Chondrocyte (in vitro differentiated cells): ENCODE results near the gene TEPSIN. TPM values are rescaled to one million over a fixed set of nuclear protein-coding genes. Genes with fewer than 3 reads are reported as not detected.

Source experiments
- DNase-seq: peaks from one replicate; pipeline ENCODE4 v3.0.0; 2021; ENCODE audit warnings: mixed read lengths, low spot score
- H3K27ac Mint-ChIP-seq: one replicate; pipeline ENCODE4 v1.8.0; 2021; ENCODE audit warnings: mild to moderate bottlenecking, moderate library complexity, mixed read lengths; ENCODE audit not compliant: unreplicated experiment
- H3K27me3 Mint-ChIP-seq: 2 replicates; pipeline ENCODE4 v1.8.0; 2021; ENCODE audit warnings: low read depth, mixed read lengths
- H3K36me3 Mint-ChIP-seq: 2 replicates; pipeline ENCODE4 v1.8.0; 2021; ENCODE audit warnings: low read depth, mixed read lengths
- H3K4me1 Mint-ChIP-seq: 2 replicates; pipeline ENCODE4 v1.8.0; 2021; ENCODE audit warnings: low read depth, mild to moderate bottlenecking, mixed read lengths
- H3K4me3 Mint-ChIP-seq: one replicate; pipeline ENCODE4 v1.8.0; 2021; ENCODE audit warnings: mild to moderate bottlenecking, moderate library complexity, mixed read lengths; ENCODE audit not compliant: unreplicated experiment
- H3K9me3 Mint-ChIP-seq: 2 replicates; pipeline ENCODE4 v1.8.0; 2021; ENCODE audit warnings: low read depth, mixed read lengths
- total RNA-seq: library from RNA; stranded (reverse); gene quantifications from 3 replicates; pipeline ENCODE4 v1.2.1, GENCODE V29; 2021
- TF ChIP-seq, protein P1 (sequence below): fragments of 200-600 bp; sonication (generic); IDR thresholded peaks from 2 replicates; pipeline ENCODE4 v1.5.0; 2021; ENCODE audit warnings: antibody characterized with exemption, mild to moderate bottlenecking, moderate library complexity

Gene TEPSIN
- total RNA-seq, 1 donor from 2014 or later, result 27.1 TPM

- no peak for DNase-seq
- H3K36me3 Mint-ChIP-seq, result peaks cover 23% of the 10 kb centered on the region
- H3K27ac Mint-ChIP-seq, result no peak overlapping the region
- no peak overlapping the region for H3K4me3 Mint-ChIP-seq
- H3K9me3 Mint-ChIP-seq, result no peaks in the 10 kb centered on the region
- H3K4me1 Mint-ChIP-seq, result peaks cover 4% of the 10 kb centered on the region
- TF ChIP-seq, protein P1, sequence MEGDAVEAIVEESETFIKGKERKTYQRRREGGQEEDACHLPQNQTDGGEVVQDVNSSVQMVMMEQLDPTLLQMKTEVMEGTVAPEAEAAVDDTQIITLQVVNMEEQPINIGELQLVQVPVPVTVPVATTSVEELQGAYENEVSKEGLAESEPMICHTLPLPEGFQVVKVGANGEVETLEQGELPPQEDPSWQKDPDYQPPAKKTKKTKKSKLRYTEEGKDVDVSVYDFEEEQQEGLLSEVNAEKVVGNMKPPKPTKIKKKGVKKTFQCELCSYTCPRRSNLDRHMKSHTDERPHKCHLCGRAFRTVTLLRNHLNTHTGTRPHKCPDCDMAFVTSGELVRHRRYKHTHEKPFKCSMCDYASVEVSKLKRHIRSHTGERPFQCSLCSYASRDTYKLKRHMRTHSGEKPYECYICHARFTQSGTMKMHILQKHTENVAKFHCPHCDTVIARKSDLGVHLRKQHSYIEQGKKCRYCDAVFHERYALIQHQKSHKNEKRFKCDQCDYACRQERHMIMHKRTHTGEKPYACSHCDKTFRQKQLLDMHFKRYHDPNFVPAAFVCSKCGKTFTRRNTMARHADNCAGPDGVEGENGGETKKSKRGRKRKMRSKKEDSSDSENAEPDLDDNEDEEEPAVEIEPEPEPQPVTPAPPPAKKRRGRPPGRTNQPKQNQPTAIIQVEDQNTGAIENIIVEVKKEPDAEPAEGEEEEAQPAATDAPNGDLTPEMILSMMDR, result no peak
- no peaks in the 10 kb centered on the region for H3K27me3 Mint-ChIP-seq
These were observed 26.7 kb upstream of the TEPSIN start for GRCh38 chr17:81265576-81265975.

DNA sequence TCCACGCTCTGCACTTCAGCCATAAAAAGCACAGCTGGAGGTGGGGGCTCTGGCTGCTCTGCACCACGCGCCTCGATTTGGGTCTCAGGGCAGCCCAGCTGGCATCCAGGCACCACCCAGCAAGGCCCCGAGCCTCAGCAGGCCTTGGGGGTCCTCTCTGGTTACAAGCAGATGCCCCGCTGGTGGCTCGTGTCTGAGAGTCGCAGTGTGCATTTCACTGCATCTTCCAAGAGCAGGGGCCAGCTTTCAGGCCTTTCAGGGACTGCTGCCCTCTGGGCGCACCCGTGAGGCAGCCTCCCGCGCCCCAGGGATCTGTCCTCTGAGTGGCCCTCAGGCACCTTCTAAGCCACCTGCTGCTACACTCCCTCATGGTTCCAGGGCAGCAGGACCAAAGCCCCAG is 25.8 kb upstream of the TEPSIN start:
- Mint-ChIP-seq H3K9me3 (no peaks in the 10 kb centered on the region), H3K27ac (no peak overlapping the region), H3K4me1 (peaks cover 4% of the 10 kb centered on the region), H3K4me3 (no peak overlapping the region), H3K27me3 (no peaks in the 10 kb centered on the region), H3K36me3 (peaks cover 23% of the 10 kb centered on the region)
- TF ChIP-seq, protein P1, result no peak
- no peak for DNase-seq

DNA sequence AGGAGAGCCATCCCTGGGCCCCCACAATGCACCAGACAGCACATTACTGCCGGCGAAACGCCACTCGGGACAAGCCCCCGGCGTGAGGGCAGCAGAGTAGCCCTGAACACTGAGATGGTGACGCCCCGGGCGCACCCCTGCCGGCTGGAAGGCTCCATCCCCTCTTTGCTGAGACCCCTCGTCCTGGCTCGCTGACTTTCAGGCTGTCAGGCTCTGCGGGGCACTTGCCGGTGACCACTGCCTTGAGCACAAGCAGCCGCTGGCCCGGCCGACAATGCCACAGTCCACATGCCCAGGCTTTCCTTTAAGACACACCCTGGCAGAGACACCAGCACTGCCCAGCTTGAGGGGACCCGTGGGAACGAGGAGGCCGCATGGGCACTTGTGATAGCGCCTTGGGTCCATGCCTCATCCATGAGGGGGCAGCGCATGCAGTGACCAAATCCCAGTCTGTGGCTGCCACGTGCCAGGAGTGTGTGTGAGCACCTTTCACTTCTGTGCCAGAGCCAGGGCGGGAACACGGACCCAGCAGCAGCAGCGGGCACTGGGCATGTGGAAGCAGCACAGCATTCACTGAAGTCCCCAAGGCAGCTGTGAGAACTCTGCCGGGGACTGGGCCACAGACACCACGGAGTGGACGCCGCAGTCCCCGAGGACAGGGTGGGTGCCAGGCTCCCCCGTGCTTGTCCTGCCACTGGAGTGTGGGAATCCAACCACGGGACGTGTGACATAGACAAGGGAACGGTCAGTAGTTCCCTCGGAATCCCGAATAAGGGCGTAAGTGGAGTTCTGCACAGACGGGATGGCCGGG is 24.7 kb upstream of the TEPSIN start:
- no peak overlapping the region for H3K4me3 Mint-ChIP-seq
- no peak overlapping the region for H3K27ac Mint-ChIP-seq
- no peaks in the 10 kb centered on the region for H3K27me3 Mint-ChIP-seq
- no peak for DNase-seq
- TF ChIP-seq, protein P1, result no peak
- H3K36me3 Mint-ChIP-seq, result peaks cover 13% of the 10 kb centered on the region
- H3K4me1 Mint-ChIP-seq, result peaks cover 4% of the 10 kb centered on the region
- H3K9me3 Mint-ChIP-seq, result no peaks in the 10 kb centered on the region

DNA sequence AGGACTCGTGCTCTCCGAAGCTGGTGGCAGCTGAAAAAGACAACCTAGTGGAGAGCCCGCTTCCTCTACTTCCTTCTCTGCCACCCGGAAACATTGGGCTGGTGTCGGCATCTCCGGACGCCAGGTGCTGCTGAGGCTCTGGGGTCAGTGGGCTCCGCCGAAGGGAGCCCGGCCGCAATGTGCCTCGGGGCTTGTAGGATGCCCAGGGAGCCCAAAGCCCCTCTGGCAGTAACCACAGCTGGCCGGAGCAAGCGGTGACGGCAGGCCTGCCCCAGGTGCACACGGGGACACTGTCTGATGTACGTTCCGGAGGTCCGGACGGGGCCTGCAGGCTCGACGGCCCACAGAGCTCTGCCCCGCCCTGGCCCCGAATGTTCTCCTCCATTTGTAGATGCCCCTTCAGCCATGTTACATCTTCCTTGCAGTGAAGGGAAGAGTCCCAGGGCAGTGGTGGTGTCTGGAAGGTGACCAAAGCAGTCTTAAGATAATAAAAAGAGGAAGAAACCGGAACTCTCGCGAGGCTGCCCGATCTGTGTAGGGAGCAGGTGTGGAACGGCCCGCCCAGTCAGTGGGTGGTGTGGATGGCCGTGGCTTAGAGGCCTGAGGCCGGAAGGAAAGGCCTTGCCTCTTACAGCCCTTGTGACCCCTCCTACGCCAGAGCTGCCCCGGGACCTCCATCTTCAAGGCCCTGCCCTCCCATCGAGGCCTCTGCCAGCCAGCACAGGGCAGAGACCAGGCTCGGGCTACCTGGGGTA is 22.9 kb upstream of the TEPSIN start:
- no peak overlapping the region for H3K4me3 Mint-ChIP-seq
- no peak for DNase-seq

GRCh38 chr17:81261096-81261495 is 22.2 kb upstream of the TEPSIN start:
- no peak for DNase-seq
- no peak overlapping the region for H3K4me3 Mint-ChIP-seq
- no peak overlapping the region for H3K27ac Mint-ChIP-seq
- H3K9me3 Mint-ChIP-seq, result no peaks in the 10 kb centered on the region
- no peaks in the 10 kb centered on the region for H3K4me1 Mint-ChIP-seq
- H3K36me3 Mint-ChIP-seq, result peaks cover 10% of the 10 kb centered on the region
- no peaks in the 10 kb centered on the region for H3K27me3 Mint-ChIP-seq
- TF ChIP-seq, protein P1, result no peak

More for the DNA sequence above, 22.9 kb upstream of the TEPSIN start:
- Mint-ChIP-seq H3K27ac (no peak overlapping the region), H3K9me3 (no peaks in the 10 kb centered on the region), H3K27me3 (no peaks in the 10 kb centered on the region), H3K4me1 (no peaks in the 10 kb centered on the region), H3K36me3 (peaks cover 11% of the 10 kb centered on the region)
- TF ChIP-seq, protein P1, result no peak
